ENCODE results near the gene SIGLEC14.
A peak's percentile ranks its signal among the peaks of the same experiment; 100 is the strongest.
"Not testable (repeated sequence)": the region's sequence is repeated elsewhere in the genome, so short reads cannot be mapped to it uniquely, and the experiment has no call there.

Gene SIGLEC14

GRCh38 chr19:51668216-51668615 lies 21.6 kb upstream of the SIGLEC14 start:
- no peak for DNase-seq (ENCODE audit: low read depth)

GRCh38 chr19:51664997-51665396 lies 18.4 kb upstream of the SIGLEC14 start:
- DNase-seq (ENCODE audit: low read depth): no peak

DNA sequence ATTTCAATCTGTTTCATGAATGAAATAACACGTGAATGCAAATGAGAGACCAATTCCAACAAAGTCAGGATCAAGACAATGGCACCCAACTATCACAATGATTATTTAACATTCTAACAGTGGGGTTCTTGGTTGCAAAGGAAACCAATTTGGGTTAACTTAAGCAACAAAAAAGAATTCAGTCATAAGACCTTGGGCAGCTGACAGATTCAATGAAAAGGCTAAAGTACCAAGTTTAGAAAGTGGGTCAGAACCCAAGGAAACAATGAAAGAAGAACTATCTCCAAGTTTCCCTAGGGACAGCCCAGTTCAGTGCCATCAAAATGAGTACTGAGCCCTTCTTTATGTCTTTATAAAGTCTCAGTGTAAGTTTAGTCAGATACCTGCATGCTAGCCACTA lies 17.5 kb upstream of the SIGLEC14 start:
- no peak for DNase-seq (ENCODE audit: low read depth)

GRCh38 chr19:51663650-51664049 lies 17.0 kb upstream of the SIGLEC14 start:
- DNase-seq (ENCODE audit: low read depth): no peak

- peak; percentile 4 for DNase-seq (ENCODE audit: low read depth)
These were observed 14.5 kb upstream of the SIGLEC14 start for GRCh38 chr19:51660975-51661600.

DNA sequence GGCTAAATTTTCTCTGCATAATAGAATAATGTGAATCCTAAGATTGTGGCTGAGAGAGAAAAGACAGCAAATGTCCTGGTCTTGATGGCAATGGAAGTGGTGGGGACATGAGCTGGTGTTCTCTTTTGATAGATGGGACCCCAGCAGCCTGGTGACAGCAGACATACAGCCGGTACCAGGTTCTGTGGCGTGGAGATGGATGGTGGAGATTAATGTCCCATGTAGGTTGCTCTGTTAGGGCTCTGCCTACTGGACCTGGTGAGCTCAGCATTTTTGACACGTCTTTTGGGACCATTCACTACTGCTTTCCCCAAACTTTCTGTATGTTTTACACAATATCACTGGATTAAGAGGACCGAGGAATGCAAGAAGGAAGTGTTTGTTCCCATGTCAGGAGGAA lies 8.2 kb upstream of the SIGLEC14 start:
- no peak for DNase-seq (ENCODE audit: low read depth)

DNA sequence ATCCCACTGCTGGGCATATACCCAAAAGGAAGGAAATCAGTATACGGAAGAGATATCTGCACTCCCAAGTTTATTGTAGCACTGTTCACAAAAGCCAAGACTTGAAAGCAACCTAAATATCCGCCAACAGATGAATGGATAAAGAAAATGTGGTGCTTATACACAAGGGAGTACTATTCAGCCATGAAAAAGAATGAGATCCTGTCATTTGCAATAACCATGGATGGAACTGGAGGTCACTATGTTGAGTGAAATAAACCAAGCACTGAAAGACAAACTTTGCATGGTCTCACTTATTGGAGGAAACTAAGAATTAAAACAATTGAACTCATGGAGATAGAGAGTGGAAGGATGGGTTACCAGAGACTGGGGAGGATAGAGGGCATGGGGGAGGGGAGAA lies 6.5 kb upstream of the SIGLEC14 start:
- DNase-seq (ENCODE audit: low read depth): no peak

DNA sequence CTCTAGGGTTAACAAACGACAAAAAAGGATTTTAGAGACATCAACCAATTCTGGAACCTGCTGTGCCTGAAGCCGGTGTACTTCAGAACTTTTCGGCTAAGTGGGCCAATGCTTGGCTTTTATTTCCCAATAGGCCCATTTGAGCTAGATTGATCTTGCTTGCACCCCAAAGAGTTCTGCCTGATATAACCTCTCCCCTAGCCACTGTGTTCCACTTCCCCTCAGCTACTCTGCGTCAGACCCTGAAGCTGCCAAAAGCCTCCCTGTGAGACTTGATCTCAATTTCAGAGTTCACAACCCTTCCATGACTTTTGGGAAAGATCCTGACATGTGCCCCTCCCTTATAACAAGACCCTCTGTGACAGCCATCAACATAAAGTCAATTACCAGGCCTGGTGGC lies 5.6 kb upstream of the SIGLEC14 start:
- DNase-seq (ENCODE audit: low read depth): no peak

GRCh38 chr19:51651216-51651846 lies 4.7 kb upstream of the SIGLEC14 start:
- DNase-seq (ENCODE audit: low read depth): no peak

DNA sequence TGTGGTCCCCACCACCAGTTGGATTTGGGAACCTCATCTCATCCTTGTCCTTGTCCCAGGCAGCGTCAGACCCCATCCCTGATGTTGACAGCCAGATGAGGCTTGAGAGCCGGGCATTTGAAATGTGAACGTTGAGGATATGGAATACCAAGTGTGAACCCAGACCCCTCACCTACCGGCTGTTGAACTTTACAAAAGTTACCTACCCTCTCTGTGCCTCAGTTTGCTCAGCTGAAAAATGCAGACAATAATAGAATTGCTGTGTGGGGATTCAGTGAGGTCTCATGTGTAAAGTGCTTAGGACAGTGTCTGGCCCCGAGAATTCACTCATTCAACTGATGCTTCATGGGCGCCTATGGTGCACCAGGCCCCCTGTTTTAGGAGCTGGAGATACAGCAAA lies 693 bp upstream of the SIGLEC14 start:
- DNase-seq (ENCODE audit: low read depth): no peak

DNA sequence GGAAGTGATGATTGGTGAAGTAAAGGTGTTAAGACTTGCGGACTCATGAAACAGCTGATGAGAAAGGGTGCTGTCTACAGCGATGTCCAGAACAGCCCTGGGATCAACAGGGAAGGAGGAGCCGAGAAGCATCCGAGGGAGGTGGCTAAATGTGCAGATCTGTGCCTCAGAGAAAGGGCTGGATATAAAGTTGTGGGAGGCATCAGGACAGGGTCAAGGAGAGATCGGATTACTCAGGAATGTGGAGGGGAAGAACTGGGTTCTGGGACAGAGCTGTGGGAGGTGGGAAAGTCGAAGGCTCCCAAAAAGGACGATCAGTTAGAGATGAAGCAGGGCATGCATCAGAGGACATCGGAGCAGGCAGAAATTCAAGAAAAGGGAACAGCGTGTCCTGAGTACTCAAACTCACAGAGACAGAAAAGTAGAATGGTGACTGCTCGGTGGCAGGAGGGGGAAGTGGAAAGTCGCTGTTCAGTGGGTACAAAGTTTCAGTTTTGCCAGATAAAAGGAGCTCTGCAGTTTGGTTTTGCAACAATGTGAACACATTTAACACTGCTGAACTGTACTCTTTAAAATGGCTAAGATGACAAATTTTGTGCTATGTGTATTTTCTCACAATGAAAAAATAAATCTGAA lies 1.9 kb downstream of the SIGLEC14 start:
- no peak for DNase-seq (ENCODE audit: low read depth)

GRCh38 chr19:51641648-51642047 lies 5.0 kb downstream of the SIGLEC14 start:
- no peak for DNase-seq (ENCODE audit: low read depth)

GRCh38 chr19:51640386-51640785 lies 6.2 kb downstream of the SIGLEC14 start:
- DNase-seq (ENCODE audit: low read depth): no peak

GRCh38 chr19:51639916-51640315 lies 6.7 kb downstream of the SIGLEC14 start:
- DNase-seq (ENCODE audit: low read depth): no peak

- no peak for DNase-seq (ENCODE audit: low read depth)
These were observed 9.2 kb downstream of the SIGLEC14 start for GRCh38 chr19:51637362-51637978.

- no peak for DNase-seq (ENCODE audit: low read depth)
These were observed 14.5 kb downstream of the SIGLEC14 start for GRCh38 chr19:51632126-51632525.

GRCh38 chr19:51630315-51630714 lies 16.3 kb downstream of the SIGLEC14 start, which contains the start of gene SIGLEC5:
Gene SIGLEC5 (minus strand): TSS chr19:51630401. CDS start chr19:51630335, 66 bp downstream.
- not testable (repeated sequence) for DNase-seq (ENCODE audit: low read depth)

- DNase-seq (ENCODE audit: low read depth): no peak
These were observed 18.3 kb downstream of the SIGLEC14 start for GRCh38 chr19:51628153-51628939.

DNA sequence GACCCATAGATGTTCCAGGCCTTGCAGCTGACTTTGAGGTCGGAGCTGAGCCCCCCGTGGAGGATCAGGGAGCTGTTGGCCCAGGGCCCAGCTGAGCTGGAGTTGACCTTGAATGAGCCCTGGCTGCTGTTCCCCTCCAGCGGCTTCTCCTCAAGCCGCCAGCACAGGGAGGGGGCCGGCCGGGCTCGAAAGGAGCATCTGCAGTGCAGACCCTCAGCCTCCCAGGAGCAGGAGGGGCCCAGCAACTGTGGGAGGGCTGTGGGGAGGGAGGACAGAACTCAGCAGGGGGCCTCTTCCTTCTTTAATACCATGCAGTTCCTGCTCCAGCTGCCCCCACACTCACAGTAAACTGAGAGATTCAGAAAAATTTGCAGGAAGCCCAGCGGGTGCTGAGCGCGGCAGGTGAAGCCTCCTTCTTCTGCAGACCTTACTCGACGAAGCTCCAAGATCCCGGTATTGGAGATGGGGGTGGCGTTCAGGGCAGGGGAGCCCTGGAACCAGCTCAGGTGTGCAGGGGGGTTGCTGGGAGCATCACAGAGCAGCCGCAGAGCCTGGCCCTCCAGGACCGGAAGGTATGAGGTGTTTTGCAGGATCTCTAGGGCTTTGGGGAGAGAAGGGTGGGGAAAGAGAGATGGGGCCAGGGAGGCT lies 19.0 kb downstream of the SIGLEC14 start:
- no peak for DNase-seq (ENCODE audit: low read depth)

DNA sequence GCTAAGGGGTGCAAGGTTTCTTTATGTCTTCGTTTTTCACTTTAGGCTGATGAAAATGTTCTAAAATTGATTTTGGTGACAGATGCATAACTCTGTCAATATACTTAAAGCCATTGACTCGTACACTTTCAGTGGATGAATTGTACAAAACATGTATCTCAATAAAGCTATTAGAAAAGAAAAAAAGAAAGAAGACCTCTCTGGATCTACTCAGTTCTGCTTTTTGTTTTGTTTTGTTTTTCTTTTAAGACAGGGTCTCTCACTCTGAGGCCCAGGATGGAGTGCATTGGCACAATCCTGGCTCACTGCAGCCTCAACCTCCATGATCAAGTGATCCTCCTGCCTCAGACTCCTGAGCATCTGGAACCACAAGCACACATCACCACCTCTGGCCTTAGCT lies 19.9 kb downstream of the SIGLEC14 start:
- no peak for DNase-seq (ENCODE audit: low read depth)

GRCh38 chr19:51621178-51621577 lies 25.4 kb downstream of the SIGLEC14 start:
- DNase-seq (ENCODE audit: low read depth): no peak

- no peak for DNase-seq (ENCODE audit: low read depth)
These were observed 30.6 kb downstream of the SIGLEC14 start for GRCh38 chr19:51615991-51616390.
